Mesothelial cell of epicardium (in vitro differentiated cells): Measurements from ENCODE around the gene DEGS1. TPM values are rescaled to one million over a fixed set of nuclear protein-coding genes. Genes with fewer than 3 reads are reported as not detected.

ENCODE experiments used
- DNase-seq, 2 experiments: peaks; one replicate each; pipeline ENCODE4 v3.0.0; 2021; ENCODE audit warnings: low spot score in 2 of 2; ENCODE audit not compliant: unreplicated experiment in 2 of 2
- H3K27ac Mint-ChIP-seq: 2 replicates; pipeline ENCODE4 v1.8.0; 2021; ENCODE audit warnings: mixed read lengths
- H3K27me3 Mint-ChIP-seq: 2 replicates; pipeline ENCODE4 v1.8.0; 2021; ENCODE audit warnings: low read depth, mixed read lengths
- H3K36me3 Mint-ChIP-seq: 2 replicates; pipeline ENCODE4 v1.8.0; 2021; ENCODE audit warnings: mixed read lengths
- H3K4me1 Mint-ChIP-seq: 2 replicates; pipeline ENCODE4 v1.8.0; 2021; ENCODE audit warnings: mixed read lengths
- H3K4me3 Mint-ChIP-seq: 2 replicates; pipeline ENCODE4 v1.8.0; 2021; ENCODE audit warnings: mild to moderate bottlenecking, moderate library complexity, mixed read lengths
- H3K9me3 Mint-ChIP-seq: 2 replicates; pipeline ENCODE4 v1.8.0; 2021; ENCODE audit warnings: mixed read lengths
- total RNA-seq: library from RNA; stranded (reverse); gene quantifications from 3 replicates; pipeline ENCODE4 v1.2.1, GENCODE V29; 2021
- TF ChIP-seq, protein P1 (sequence below): fragments of 200-600 bp; sonication (generic); IDR thresholded peaks from one replicate; pipeline ENCODE4 v1.5.0; 2021; ENCODE audit warnings: antibody characterized with exemption; ENCODE audit not compliant: unreplicated experiment

The DEGS1 gene
- total RNA-seq, 1 donor from 2014 or later: 55.4 TPM

DNA sequence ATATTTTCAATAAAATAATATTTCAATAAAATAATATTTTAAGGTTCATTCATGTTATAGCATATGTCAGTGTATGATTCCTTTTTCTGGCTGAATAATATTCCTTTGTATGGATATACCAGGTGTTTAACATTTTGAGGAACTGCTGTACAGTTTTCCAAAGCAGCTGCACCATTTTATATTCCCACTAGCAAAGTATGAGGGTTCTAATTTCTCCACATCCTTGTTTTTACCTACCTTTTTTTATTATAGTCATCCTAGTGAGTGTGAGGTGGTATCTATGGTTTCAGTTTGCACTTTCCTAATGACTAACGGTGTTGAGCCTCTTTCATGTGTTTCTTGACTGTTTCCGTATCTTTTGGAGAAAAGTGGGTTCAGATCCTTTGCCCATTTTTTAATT, 5.2 kb downstream of the DEGS1 start:
- Mint-ChIP-seq H3K4me1 (peaks cover 15% of the 10 kb centered on the region), H3K4me3 (no peak overlapping the region), H3K9me3 (peaks cover 6% of the 10 kb centered on the region), H3K36me3 (peaks cover 23% of the 10 kb centered on the region), H3K27ac (no peak overlapping the region), H3K27me3 (no peaks in the 10 kb centered on the region)
- TF ChIP-seq, protein P1, sequence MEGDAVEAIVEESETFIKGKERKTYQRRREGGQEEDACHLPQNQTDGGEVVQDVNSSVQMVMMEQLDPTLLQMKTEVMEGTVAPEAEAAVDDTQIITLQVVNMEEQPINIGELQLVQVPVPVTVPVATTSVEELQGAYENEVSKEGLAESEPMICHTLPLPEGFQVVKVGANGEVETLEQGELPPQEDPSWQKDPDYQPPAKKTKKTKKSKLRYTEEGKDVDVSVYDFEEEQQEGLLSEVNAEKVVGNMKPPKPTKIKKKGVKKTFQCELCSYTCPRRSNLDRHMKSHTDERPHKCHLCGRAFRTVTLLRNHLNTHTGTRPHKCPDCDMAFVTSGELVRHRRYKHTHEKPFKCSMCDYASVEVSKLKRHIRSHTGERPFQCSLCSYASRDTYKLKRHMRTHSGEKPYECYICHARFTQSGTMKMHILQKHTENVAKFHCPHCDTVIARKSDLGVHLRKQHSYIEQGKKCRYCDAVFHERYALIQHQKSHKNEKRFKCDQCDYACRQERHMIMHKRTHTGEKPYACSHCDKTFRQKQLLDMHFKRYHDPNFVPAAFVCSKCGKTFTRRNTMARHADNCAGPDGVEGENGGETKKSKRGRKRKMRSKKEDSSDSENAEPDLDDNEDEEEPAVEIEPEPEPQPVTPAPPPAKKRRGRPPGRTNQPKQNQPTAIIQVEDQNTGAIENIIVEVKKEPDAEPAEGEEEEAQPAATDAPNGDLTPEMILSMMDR: no peak
- DNase-seq: no peak

DNA sequence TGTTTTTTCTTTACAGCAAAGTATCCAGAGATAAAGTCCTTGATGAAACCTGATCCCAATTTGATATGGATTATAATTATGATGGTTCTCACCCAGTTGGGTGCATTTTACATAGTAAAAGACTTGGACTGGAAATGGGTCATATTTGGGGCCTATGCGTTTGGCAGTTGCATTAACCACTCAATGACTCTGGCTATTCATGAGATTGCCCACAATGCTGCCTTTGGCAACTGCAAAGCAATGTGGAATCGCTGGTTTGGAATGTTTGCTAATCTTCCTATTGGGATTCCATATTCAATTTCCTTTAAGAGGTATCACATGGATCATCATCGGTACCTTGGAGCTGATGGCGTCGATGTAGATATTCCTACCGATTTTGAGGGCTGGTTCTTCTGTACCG, 6.5 kb downstream of the DEGS1 start:
- no peak overlapping the region for H3K4me3 Mint-ChIP-seq
- H3K36me3 Mint-ChIP-seq: peaks cover 30% of the 10 kb centered on the region
- no peak for DNase-seq
- H3K27me3 Mint-ChIP-seq: no peaks in the 10 kb centered on the region
- TF ChIP-seq, protein P1: no peak
- peaks cover 8% of the 10 kb centered on the region for H3K4me1 Mint-ChIP-seq
- peaks cover 6% of the 10 kb centered on the region for H3K9me3 Mint-ChIP-seq
- H3K27ac Mint-ChIP-seq: no peak overlapping the region

DNA sequence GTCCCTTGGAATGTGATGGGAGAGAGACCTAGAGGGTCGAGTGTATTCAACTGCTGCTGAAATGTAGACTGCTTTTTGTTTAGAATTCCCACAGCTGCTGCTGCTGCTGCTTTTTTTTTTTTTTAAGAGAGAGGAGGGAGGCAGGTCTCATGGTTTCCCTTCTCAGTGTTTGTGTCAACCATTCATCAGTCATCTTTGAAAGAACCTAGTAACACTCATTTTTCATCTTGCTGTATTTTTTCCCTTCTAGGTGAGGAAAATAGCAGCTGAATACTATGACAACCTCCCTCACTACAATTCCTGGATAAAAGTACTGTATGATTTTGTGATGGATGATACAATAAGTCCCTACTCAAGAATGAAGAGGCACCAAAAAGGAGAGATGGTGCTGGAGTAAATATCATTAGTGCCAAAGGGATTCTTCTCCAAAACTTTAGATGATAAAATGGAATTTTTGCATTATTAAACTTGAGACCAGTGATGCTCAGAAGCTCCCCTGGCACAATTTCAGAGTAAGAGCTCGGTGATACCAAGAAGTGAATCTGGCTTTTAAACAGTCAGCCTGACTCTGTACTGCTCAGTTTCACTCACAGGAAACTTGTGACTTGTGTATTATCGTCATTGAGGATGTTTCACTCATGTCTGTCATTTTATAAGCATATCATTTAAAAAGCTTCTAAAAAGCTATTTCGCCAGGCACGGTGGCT, 9.2 kb downstream of the DEGS1 start:
- H3K4me1 Mint-ChIP-seq: no peaks in the 10 kb centered on the region
- no peak overlapping the region for H3K4me3 Mint-ChIP-seq
- H3K27me3 Mint-ChIP-seq: no peaks in the 10 kb centered on the region
- H3K36me3 Mint-ChIP-seq: peaks cover 34% of the 10 kb centered on the region
- H3K27ac Mint-ChIP-seq: no peak overlapping the region
- TF ChIP-seq, protein P1: no peak
- H3K9me3 Mint-ChIP-seq: peaks cover 6% of the 10 kb centered on the region
- DNase-seq: no peak

DNA sequence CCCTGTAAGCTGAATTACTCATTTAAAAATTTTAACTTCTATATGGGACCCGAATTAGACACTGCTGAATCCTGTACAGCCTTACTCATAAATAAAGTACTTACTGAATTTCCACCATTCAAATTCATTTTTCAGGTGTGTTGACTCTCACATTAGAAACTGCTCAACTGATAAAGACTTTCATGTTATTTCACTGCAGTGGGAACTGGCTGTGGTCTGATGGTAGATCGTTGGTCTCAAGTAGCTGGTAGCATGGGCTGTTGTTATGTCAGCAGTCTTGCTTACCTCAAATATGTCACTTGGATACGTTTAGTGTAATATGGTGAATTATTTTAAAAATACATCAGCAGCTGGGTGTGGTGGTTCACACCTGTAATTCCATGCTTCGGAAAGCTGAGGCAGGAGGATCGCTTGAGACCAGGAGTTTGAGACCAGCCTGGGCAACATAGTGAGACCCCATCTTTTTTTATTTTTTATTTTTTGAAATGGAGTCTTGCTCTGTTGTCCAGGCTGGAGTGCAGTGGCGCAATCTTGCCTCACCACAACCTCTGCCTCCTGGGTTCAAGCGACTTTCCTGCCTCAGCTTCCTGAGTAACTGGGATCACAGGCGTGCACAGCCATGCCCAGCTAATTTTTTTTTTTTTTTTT, 10.4 kb downstream of the DEGS1 start:
- Mint-ChIP-seq H3K27me3 (no peaks in the 10 kb centered on the region), H3K4me1 (peaks cover 3% of the 10 kb centered on the region), H3K4me3 (no peak overlapping the region), H3K27ac (no peak overlapping the region), H3K36me3 (peaks cover 29% of the 10 kb centered on the region), H3K9me3 (peaks cover 4% of the 10 kb centered on the region)
- no peak for DNase-seq
- TF ChIP-seq, protein P1: no peak

DNA sequence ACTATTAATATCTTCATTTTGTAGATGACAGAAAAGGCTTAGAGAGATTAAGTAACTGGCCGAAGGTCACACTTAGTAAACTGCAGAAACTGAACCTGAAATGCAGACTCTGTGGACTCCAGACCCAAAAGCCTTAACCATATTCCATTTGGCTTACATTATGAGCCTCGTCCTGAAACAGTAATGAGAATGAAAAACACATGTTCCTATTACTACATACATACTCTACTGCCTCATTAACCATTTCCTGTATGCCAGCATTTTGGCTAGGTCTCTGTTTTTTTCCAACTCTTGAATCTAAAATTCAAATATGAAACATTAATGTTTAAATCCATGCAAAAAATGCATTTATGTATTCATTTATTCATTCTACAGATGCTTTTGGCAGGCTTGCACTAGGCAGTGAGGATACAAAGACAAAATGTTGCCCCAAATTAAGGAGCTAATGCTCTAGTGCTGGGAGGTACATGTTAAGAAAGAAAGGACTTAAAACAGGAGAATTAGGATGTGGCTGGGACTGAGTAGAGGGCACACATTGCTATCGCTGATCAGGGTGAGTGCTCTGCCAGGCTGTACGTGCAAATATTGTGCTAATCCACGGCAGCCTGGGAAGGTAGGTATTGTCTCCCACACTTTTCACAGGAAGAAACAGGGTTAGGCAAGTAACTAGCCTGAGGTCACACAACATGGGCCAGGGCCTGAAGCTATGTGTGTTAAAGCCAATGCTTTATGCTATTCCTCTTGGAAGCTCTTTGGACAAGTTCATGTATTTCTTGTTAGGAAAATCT, 14.0 kb downstream of the DEGS1 start:
- no peak overlapping the region for H3K4me3 Mint-ChIP-seq
- H3K36me3 Mint-ChIP-seq: peaks cover 16% of the 10 kb centered on the region
- no peaks in the 10 kb centered on the region for H3K27me3 Mint-ChIP-seq
- H3K4me1 Mint-ChIP-seq: peaks cover 12% of the 10 kb centered on the region
- H3K9me3 Mint-ChIP-seq: no peaks in the 10 kb centered on the region
- no peak overlapping the region for H3K27ac Mint-ChIP-seq
- TF ChIP-seq, protein P1: no peak
- DNase-seq: no peak
